ENCODE results near the gene AGBL4.

Gene AGBL4

GRCh38 chr1:48785869-48786268, 1237.9 kb downstream of the AGBL4 start:
- TF ChIP-seq CTCF (IDR thresholded peaks at IDR 0.05; ENCODE audit: control extremely low read depth, extremely low read depth, low read depth, missing control alignments): no peak
- ChIA-PET CTCF (no interaction called here), POLR2A (no interaction called here)
- DNase-seq (ENCODE audit: extremely low spot score): no peak

- TF ChIP-seq CTCF (IDR thresholded peaks at IDR 0.05; ENCODE audit: control extremely low read depth, extremely low read depth, low read depth, missing control alignments): no peak
- DNase-seq (ENCODE audit: extremely low spot score): no peak
- CTCF ChIA-PET: no interaction called here
- POLR2A ChIA-PET: no interaction called here
These were observed 1239.5 kb downstream of the AGBL4 start for GRCh38 chr1:48784301-48784700.

- CTCF ChIA-PET: no interaction called here
- POLR2A ChIA-PET: no interaction called here
- TF ChIP-seq CTCF (IDR thresholded peaks at IDR 0.05; ENCODE audit: control extremely low read depth, extremely low read depth, low read depth, missing control alignments): no peak
- no peak for DNase-seq (ENCODE audit: extremely low spot score)
These were observed 1246.4 kb downstream of the AGBL4 start for GRCh38 chr1:48777219-48777895.

- peak; percentile 28 for DNase-seq (ENCODE audit: extremely low spot score)
- ChIA-PET CTCF (interaction anchor here (3.7 kb wide), 1 partner anchor 41 kb away, joined by 13 read pairs; no protein-coding TSS in a partner anchor), POLR2A (no interaction called here)
- TF ChIP-seq CTCF (IDR thresholded peaks at IDR 0.05; ENCODE audit: control extremely low read depth, extremely low read depth, low read depth, missing control alignments): no peak
These were observed 1247.1 kb downstream of the AGBL4 start, which contains the start of gene BEND5 for GRCh38 chr1:48776393-48777218. Gene BEND5, minus strand, starts transcription at chr1:48776891. Its CDS starts 60 bp downstream, at chr1:48776831.

- TF ChIP-seq CTCF (IDR thresholded peaks at IDR 0.05; ENCODE audit: control extremely low read depth, extremely low read depth, low read depth, missing control alignments): no peak
- no peak for DNase-seq (ENCODE audit: extremely low spot score)
- POLR2A ChIA-PET: no interaction called here
- CTCF ChIA-PET: interaction anchor here (1.0 to 3.7 kb wide), 3 partner anchors 14 to 42 kb away, joined by 3 to 13 read pairs (median 4); no protein-coding TSS in a partner anchor
These were observed 1247.8 kb downstream of the AGBL4 start for GRCh38 chr1:48775831-48776392.

GRCh38 chr1:48773133-48773532, 1250.6 kb downstream of the AGBL4 start:
- ChIA-PET POLR2A (no interaction called here), CTCF (interaction anchor here (0.7 to 3.7 kb wide), 6 partner anchors 13 to 96 kb away, joined by 3 to 13 read pairs (median 4); no protein-coding TSS in a partner anchor)
- no peak for TF ChIP-seq CTCF (IDR thresholded peaks at IDR 0.05; ENCODE audit: control extremely low read depth, extremely low read depth, low read depth, missing control alignments)
- no peak for DNase-seq (ENCODE audit: extremely low spot score)

All from GM10248 (cell line).